HG03521 (cell line): ENCODE results near the gene ARHGAP23.

ENCODE experiments used
- ATAC-seq: cut with Tn5 transposase; IDR thresholded peaks from one replicate; pipeline ENCODE4 v1.9.1; 2021; ENCODE audit warnings: mild to moderate bottlenecking, moderate library complexity; ENCODE audit not compliant: unreplicated experiment

ARHGAP23 gene

DNA sequence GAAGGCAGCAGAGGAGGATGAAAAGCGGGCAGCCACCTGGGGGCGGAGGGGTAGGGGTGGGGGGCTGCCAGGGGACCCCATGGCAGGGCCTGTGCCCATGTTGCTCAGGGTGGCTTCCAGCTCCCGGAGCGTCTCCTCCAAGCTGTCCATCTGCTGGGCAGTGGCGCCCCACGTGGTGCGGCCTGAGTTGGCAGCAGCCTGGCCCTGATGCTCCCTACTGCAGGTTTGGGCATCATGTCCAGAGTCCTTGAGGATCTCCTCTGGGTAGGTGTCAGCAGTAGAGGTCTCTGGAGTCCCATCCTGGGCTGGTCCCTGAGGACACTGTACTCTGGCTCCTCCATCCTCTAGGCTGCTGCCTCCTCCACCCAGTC lies 116.6 kb downstream of the ARHGAP23 start:
- no peak for ATAC-seq

DNA sequence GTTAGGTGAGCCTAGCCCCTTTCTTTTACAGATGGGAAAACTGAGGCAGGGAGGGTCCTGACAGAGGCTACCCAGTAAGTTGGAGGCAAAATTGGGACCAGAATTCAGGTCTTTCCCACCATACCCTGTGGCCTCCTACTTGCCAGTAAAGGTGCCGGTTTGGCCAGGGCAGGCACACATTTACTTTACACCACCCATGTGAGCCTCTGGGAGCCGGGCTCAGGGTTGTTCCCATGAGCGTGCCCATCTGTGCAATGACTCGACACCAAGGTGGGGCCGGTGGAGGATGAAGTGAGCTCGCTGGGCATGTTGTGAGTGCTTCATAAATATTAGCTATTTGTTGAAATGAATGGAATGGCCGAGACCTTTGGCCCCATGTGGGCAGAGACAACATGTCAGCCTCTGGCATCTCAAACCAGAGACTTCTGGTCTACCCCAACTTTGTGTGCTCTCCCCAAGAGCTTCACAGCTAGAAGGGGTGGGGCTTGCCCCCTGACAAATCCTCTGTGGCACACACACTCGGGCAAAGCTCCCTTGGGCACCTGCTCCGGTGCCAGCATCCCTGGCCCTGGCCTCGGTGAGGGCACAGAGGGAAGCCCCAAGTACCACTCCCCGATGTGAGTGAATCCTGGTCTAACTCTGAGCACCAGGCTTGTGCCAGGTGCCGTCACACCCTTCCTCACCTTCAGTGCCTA lies 117.4 kb downstream of the ARHGAP23 start:
- ATAC-seq, result no peak

DNA sequence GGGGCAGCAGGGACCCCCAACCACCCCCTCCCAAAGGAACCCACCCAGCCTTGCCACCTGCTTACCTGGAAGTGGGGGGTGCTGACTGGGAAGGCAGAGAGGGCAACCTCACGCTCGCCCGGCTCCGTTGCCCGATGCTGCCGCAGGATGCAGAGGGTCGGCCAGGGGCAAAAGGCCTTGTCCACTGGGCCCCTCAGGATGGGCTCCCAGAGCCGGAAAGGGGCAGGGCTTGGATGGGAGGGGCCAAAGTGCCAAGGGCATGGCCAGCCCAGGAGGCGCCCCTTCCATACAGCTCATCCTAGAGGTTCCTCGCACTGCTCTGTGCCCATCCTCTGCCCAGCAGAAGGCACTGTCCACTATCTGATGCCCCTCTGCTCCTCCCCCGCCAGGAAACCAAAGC lies 118.1 kb downstream of the ARHGAP23 start:
- ATAC-seq, result no peak

DNA sequence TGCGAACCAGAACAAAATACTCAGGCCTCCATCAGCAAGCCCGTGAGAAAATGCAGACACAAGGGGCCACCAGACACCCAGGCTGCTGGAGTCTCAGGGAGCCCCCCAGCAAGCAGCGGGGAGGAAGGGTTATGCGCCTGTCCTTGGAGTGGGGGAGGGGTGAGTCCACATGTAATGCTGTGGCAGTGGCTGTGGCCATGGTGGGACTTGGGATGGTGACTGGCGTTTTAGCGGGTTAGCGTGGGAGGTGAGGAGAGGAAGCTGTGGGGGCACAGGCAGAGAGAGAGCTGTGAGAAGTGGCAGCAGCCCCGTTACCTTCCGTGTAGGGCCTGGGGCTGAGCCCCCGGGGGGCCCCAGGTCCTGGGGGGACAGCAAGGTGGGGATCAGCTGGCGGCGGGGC lies 119.2 kb downstream of the ARHGAP23 start:
- ATAC-seq, result no peak

DNA sequence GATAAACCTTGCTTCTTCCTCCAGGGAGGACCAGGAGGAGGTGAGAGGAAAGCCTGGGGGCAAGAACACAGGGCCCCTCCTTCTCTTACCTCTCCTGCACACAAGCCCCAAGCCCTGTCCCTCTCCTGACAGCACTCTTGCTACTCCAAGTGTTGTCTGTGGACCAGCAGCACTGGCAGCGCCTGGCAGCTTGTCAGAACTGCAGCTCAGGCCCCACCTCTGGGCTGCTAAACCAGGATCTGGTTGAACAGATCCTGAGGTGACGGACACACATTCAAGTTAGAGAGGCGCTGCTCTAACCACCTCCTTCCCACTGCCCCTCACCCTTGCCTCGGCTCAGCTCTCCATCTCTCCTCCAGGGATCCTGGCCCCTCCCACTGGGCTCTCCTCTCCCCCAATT lies 121.0 kb downstream of the ARHGAP23 start:
- no peak for ATAC-seq

DNA sequence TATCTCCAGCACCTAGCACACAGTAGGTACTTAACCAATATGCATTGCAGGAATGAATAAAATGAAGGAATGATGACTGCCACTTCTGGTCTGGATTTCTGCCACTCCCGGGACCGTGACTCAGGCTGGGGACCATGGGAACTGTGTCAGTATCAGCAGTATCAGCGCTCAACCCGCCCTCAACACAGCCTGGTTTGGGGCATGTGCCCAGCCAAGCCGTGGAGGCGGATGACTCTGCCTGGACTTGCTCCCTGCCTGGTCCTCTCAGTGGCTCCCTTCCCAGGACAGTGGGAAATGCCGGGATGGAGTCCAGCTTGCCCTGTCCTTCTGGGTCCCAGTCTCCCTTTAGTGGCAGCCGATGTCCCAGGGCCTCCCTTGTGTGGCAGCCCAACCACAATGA lies 122.4 kb downstream of the ARHGAP23 start:
- ATAC-seq, result no peak

DNA sequence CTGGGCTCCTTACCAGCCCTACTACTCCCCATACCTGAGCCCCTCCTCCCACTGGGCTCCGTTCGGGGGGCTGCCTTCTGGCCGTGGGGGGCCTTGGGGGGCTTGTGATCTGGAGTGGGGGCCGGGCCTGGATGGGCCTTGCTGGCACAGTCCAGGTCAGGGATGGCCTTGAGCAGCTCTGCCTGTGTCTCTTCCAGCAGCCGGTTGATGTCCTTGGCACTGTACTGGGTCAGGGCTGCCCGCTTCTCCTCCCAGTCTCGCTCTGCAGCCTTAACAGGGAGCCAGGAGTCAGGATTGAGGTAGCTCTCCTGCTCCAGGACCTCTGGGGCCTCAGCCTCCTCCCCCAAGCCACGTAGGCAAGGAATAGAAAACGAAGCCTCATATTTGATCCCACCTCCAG lies 122.9 kb downstream of the ARHGAP23 start:
- ATAC-seq, result no peak

DNA sequence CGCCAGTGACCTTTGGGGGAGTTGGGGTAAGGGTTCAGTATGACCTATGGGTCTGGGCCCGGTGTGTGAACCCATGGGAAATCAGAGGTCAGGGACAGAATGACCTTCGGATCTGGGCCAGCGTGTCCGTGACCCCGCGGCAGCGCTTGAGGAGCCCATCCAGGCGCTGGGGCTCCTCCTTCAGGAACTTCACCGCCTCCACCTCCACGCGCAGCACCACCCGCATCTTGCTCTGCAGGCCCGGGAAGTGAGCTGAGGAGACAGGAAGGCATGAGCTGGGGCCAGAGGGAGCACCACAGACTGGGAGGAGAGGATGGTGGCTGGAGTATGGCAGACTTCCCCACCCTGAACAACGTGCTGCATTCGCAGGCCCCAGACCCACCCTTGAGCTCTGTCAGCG lies 124.1 kb downstream of the ARHGAP23 start:
- ATAC-seq, result no peak

DNA sequence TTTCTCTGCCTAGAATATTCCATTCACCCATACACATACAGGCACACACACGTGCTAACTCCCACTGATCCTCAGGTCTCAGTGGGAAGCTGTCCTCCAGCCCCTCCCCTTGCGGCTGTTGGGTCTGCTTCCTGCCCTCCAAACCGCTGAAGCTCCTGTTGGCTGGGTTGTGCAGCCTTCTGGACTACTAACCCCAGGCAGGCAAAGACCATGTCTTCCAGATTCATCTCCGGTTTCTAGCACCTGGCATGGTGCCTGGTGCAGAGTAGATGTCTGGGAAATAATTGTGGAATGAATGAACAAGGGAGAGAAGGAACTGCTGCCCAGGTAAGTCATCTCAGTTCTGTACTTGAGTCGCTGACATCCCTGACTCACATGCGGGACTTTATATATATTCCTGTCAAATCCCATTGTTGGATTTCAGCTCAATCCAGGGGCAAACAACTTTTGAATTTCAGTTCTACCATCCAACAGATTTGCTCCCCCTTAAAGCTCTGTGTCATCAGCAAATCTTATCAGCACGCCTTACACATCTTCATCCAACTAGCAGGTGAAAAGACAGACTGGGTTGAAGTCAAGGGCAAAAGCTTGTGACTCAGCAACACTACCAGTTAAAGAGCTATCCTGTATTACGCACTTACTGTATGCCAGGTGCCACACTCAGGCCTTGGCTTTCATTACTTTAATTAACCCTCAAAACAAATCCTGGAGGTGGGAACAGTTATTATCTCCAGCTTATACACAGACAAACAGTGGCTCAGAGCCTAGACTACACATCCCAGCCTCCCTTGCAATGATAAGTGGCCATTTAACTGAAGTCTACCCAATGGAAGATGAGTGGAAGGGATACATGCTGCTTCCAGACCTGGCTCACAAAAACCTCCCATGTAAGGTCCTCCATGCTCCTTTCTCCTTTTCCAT lies 126.4 kb downstream of the ARHGAP23 start:
- no peak for ATAC-seq

DNA sequence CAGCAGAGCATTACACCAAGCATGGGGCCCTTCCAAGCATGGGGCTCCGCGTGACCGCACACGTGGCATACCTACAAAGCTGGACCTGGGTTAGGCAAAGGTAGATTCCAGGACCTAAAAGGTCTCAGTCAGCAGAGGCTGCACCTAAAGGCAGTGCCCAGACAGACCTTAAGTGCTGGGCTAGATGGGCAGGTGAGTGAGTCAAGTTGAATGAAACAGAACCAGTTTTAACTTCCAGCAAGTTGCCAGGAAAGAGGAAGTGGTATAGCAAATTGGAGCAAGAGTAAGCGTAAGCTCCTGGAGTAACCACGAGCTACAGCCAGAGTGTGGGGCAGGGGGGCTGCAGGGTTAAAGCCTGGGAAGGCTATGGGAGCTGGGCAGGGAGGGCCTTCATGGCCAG lies 128.0 kb downstream of the ARHGAP23 start:
- ATAC-seq, result no peak

DNA sequence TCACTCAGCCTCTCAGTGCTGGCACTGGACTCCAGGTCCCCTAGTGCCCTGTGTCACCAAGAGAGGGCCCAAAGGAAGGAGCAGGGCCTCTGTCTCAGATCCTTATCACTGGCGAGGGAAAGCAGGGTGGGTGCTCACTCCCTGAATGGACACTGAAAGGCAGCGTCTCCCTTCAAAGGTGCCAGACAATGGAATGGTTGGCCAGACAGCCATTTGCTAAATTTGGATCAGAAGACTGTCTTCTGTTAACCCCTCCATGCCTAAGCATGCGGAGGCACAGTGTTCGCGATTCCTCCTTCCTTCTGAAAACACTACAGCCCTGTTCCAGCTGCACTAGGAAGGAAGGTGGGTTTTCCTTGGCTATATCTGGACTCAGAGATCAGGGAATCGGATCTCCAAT lies 129.1 kb downstream of the ARHGAP23 start:
- ATAC-seq, result no peak

DNA sequence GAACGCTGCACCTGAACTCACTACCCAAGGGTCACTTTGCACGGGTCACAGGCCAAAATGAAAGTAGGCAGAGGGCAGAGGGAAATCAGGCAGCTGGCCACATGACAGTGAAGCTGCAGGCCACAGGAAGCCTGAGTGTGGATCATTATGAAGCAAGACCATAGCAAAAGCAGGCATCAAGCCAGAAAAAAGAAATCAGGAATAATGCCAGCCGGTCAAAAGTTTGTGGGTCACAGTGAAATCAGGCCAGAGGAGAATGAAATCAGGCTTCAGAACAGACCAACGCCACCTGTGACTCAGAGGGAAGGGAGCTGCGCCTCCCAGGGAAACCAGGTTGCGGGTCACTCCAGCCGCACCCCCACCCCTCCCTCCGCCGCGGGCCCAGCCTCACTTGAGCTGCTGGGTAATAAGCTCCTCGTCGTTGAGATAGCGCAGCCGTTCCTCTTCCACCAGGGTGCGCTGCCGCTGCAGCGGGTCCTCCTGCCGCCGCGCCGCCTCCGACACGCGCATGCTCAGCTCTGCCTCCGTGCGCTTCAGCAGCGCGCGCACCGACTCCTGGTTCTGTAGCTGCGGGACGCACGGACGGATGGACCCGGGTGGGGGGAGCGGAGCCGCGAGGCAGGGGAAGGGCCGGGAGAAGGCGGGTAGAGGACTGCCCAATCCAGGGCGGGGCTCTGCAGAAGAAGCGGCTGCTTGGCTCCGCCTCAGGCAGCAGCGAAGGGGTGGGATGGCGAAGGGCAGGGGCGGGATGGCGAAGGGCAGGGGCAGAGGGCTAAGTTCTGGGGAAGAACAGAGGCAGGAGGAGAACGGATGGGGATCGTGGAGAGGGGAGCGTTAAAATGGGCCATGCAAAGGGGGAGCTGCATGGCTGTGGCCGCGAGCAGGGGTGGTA lies 129.8 kb downstream of the ARHGAP23 start:
- ATAC-seq, result peak; percentile 67

DNA sequence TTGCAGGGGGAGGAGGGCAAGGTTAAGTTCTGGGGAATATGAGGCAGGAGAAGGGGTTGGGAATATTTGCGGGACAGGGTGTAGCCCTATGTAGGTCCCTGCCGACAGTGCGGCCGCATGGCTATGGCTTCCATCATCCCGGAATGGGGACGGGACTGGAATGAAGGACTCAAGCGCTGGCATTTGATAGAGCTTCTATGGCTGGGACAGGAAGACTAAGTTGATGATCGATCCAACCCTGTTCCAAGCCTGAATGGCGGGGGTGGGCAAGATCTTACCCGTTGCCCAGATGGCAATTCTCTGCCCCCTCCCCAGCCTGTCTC lies 130.4 kb downstream of the ARHGAP23 start:
- no peak for ATAC-seq

DNA sequence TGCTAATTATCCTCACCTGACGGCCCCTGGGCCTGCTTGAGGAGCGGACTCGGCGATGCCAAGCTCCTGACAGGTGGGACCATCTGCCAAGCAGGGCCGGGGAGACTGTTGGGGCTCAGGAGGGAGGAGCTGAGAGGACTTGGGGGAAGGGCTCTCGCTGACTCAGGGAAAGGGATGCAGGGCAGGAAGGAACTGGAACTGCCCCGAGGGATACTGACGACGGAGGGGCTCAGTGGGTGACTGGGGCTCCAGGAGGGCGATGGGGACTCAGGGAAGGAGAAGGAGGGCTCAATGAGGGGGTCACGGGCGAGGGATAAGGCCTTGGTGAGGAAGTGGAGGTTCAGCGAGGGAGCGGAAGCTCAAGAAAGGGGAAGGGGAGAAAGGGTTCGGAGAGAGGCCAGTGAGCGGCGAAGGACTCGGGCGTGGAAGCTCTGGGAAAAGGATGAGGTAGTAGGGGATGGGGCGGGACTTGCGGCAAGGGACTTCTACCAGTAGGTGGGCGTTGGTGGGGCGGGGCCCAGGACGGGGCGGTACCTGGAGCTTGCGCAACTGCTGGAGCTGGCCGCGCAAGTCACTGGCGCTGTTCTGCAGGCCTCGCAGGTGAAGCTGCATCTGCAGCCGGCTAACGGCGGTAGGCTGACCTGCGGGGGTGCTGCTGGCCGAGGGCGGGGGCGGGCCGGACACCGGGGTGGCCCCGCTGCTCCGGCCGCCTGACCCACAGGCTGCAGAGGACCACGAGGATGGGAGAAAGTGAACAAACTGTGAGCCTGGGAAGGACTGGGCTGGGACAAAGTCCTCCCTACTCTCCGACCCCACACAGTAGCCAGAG lies 131.0 kb downstream of the ARHGAP23 start:
- ATAC-seq, result peak; percentile 55

DNA sequence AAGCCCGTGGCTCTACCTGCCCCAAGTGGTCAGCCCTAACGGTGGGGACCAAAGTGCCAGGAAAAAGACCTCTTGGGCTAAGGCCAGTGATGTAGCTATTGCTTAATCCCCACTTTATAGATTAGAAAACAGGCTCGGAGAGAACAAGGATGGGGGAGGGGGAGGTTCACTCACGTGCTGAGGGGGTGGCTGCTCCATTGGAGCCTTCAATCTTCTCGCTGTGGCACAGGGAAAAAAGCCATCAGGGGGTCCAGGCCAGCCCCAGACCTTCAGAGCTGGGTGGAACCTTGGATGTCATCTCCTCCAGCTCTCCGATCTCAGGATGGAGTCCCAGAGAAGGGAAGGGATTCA lies 131.6 kb downstream of the ARHGAP23 start:
- no peak for ATAC-seq

DNA sequence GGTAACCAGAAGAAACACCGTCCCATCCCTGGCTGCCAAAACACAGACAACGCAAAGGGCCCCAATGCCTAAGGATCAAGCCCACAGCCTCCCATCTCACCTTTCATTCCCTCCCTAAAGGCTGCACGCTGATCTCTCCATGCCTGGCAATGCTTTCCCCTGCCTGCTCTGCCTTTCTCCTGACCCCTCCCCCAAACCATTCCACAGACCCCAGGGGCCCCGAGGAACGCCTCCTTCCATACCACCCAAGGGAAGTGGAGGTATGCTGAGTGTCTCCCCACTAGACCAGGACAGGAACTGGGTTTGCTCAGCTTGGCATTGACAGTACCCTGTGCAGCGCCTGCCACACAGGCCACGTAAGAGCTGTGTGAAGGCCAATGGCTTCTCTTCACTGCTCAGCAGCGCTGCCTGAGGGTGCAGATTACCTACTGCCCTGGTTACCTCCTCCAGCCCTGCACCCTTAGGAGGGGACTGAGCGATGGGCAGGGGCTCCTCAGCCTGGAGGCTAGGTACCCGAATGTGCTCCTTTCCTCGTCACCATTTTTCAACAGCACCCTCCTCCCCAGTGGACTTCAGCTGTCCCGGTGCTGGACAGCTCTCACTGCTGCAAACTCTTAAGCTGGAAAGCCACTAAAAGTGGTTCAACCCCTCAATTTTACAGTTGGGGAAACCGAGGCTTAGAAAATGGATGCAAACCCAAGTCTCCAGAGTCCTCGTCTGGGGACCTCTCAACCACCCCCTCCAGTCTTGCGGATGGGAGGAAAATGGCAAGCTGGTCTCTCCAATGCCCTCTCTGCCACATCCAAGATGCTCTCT lies 132.4 kb downstream of the ARHGAP23 start:
- ATAC-seq, result no peak

DNA sequence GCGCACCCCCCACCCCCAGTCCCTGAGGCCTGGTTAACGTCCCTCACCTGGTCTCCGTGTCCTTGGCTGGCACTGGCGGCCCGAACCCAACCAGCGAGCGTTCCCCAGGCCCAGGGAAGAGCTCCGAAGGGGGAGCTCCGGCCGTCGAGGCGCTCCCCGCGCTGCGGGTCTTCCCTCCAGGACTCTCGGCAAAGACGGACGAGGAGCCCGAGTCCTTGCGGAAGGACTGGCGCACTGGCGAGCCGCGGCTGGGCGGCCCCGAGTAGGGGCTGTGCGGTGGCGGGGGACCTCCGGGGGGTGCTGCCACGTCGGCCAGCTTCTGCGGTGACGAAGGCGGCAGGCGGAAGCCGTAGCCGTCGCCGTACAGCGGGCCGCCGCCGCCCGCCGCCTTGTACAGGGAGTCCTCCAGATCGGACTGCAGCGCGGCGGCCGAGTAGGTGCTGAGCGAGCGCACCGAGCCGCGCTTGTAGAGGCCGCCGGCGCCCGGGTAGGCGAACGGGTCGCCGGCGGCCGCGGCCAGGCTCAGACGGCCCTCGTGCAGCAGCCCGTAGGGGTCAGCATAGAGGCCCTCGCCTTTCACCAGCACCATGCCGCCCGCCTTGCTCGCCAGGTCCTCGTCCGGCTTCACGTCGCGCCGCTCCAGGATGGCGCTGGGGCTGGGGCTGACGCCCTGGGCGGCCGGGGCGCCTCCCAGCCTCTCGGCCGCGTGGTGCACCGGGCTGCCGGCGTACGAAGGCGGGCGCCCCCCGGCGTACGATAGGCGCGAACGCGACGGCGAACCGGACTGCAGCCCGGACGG lies 133.4 kb downstream of the ARHGAP23 start:
- no peak for ATAC-seq
